NCI-H748 (cell line): ENCODE data around the gene SLC24A3.

ENCODE experiments used
- DNase-seq: peaks from one replicate; lab custom pipeline; 2025; ENCODE audit not compliant: unreplicated experiment; lab: John Stamatoyannopoulos, UW

The SLC24A3 gene

GRCh38 chr20:19336631-19337030 lies 124.2 kb downstream of the SLC24A3 start:
- DNase-seq = no peak

GRCh38 chr20:19338380-19338779 lies 125.9 kb downstream of the SLC24A3 start:
- no peak for DNase-seq

- DNase-seq = no peak
Measured at GRCh38 chr20:19338960-19339359, 126.5 kb downstream of the SLC24A3 start.

- DNase-seq = no peak
Measured at GRCh38 chr20:19341348-19342053, 129.1 kb downstream of the SLC24A3 start.

GRCh38 chr20:19344341-19344740 lies 131.9 kb downstream of the SLC24A3 start:
- no peak for DNase-seq

- no peak for DNase-seq
Measured at GRCh38 chr20:19347943-19348456, 135.6 kb downstream of the SLC24A3 start.

GRCh38 chr20:19348582-19348981 lies 136.1 kb downstream of the SLC24A3 start:
- DNase-seq = no peak

GRCh38 chr20:19349879-19350278 lies 137.4 kb downstream of the SLC24A3 start:
- DNase-seq = no peak

- no peak for DNase-seq
Measured at GRCh38 chr20:19351542-19351941, 139.1 kb downstream of the SLC24A3 start.

- no peak for DNase-seq
Measured at GRCh38 chr20:19354950-19355349, 142.5 kb downstream of the SLC24A3 start.

- no peak for DNase-seq
Measured at GRCh38 chr20:19361790-19362189, 149.3 kb downstream of the SLC24A3 start.

GRCh38 chr20:19363476-19363875 lies 151.0 kb downstream of the SLC24A3 start:
- DNase-seq = no peak

GRCh38 chr20:19367591-19367990 lies 155.1 kb downstream of the SLC24A3 start:
- no peak for DNase-seq

- DNase-seq = no peak
Measured at GRCh38 chr20:19368351-19368750, 155.9 kb downstream of the SLC24A3 start.

GRCh38 chr20:19370076-19371075 lies 157.9 kb downstream of the SLC24A3 start:
- DNase-seq = no peak

- DNase-seq = no peak
Measured at GRCh38 chr20:19371112-19371511, 158.7 kb downstream of the SLC24A3 start.

- no peak for DNase-seq
Measured at GRCh38 chr20:19374216-19374615, 161.8 kb downstream of the SLC24A3 start.

- DNase-seq = no peak
Measured at GRCh38 chr20:19375395-19375794, 163.0 kb downstream of the SLC24A3 start.

- no peak for DNase-seq
Measured at GRCh38 chr20:19375801-19376200, 163.4 kb downstream of the SLC24A3 start.

- peak; percentile 27 for DNase-seq
Measured at GRCh38 chr20:19376451-19377229, 164.2 kb downstream of the SLC24A3 start.

GRCh38 chr20:19378058-19378457 lies 165.6 kb downstream of the SLC24A3 start:
- DNase-seq = no peak
